Endothelial cell of umbilical vein (primary cell): Measurements from ENCODE around the gene SLCO2A1. TPM values are rescaled to one million over a fixed set of nuclear protein-coding genes. Genes with fewer than 3 reads are reported as not detected.

Experiments
- BruUV-seq: library from RNA; stranded (reverse); fragments of 400-500 nt; replicated peaks from 2 replicates; lab custom pipeline; 2021; lab: Mats Ljungman, UMichigan
- CTCF ChIA-PET: fragments of 300-600, 350-600 bp; sonication (Branson Sonifier 250); formaldehyde crosslinking; loops from one replicate; lab custom pipeline; 2021; ENCODE audit warnings: antibody characterized with exemption, inconsistent platforms; lab: Charles Lee
- POLR2A ChIA-PET: fragments of 300-600, 350-600 bp; sonication (Branson Sonifier 250); formaldehyde crosslinking; loops from one replicate; lab custom pipeline; 2021; ENCODE audit warnings: antibody characterized with exemption, inconsistent platforms; lab: Charles Lee
- DNase-seq: peaks from one replicate; pipeline ENCODE4 v3.0.0-alpha.2; 2011; ENCODE audit warnings: low read depth, low spot score
- FAIRE-seq: peaks from 2 replicates; lab custom pipeline; 2011; peaks lifted over from hg19 to GRCh38; lab: Jason Lieb, UNC
- H2AFZ ChIP-seq: 2 replicates; pipeline ENCODE4 v1.6.0; 2012; ENCODE audit warnings: low read depth, low read length, control low read depth, inconsistent platforms
- H3K27ac ChIP-seq: 2 replicates; pipeline ENCODE4 v1.5.1; 2011; ENCODE audit warnings: low read depth, mild to moderate bottlenecking, control low read depth, low read length, moderate library complexity; ENCODE audit not compliant: insufficient read depth
- H3K27me3 ChIP-seq, 2 experiments: 2 replicates each; pipeline versions ENCODE4 v1.6.0 to v1.6.1; 2011; ENCODE audit warnings: low read length in 2 of 2, mixed read lengths in 1 of 2; ENCODE audit not compliant: control insufficient read depth in 2 of 2, insufficient read depth in 2 of 2
- H3K36me3 ChIP-seq, 2 experiments: 2 replicates in 1 of 2; 3 replicates in 1 of 2; pipeline ENCODE4 v1.5.1; 2011; ENCODE audit warnings: low read length in 2 of 2, mild to moderate bottlenecking in 1 of 2, moderate library complexity in 1 of 2; ENCODE audit not compliant: control insufficient read depth in 2 of 2, insufficient read depth in 2 of 2; ENCODE audit errors: extremely low read depth in 1 of 2
- H3K4me1 ChIP-seq: 3 replicates; pipeline ENCODE4 v1.5.1; 2011; ENCODE audit warnings: mild to moderate bottlenecking, low read length; ENCODE audit not compliant: control insufficient read depth, insufficient read depth; ENCODE audit errors: extremely low read depth
- H3K4me2 ChIP-seq: 2 replicates; pipeline ENCODE4 v1.6.1; 2011; ENCODE audit warnings: low read length, control low read depth, mixed read lengths; ENCODE audit not compliant: insufficient read depth
- H3K4me3 ChIP-seq, 3 experiments: fragments of 200-600 bp in 1 of 3; sonication (generic), shearing (Covaris generic) in 1 of 3; replicated peaks in 1 of 3; 2 replicates each; pipeline ENCODE4 v1.5.1; 2011 to 2016; ENCODE audit warnings: control low read depth in 3 of 3, low read length in 3 of 3, mild to moderate bottlenecking in 2 of 3, inconsistent platforms in 1 of 3, low read depth in 1 of 3, moderate library complexity in 1 of 3; ENCODE audit not compliant: insufficient read depth in 1 of 3
- H3K79me2 ChIP-seq: 2 replicates; pipeline ENCODE4 v1.6.0; 2012; ENCODE audit warnings: low read length, inconsistent platforms; ENCODE audit not compliant: control insufficient read depth, insufficient read depth
- H3K9ac ChIP-seq: replicated peaks from 2 replicates; pipeline ENCODE3; 2011; ENCODE audit warnings: low read length, control low read depth; ENCODE audit not compliant: insufficient read depth; ENCODE audit errors: extremely low read depth
- H3K9me1 ChIP-seq: replicated peaks from 3 replicates; pipeline ENCODE4 v1.6.0; 2011; ENCODE audit warnings: mild to moderate bottlenecking, low read length; ENCODE audit not compliant: control insufficient read depth, insufficient read depth; ENCODE audit errors: extremely low read depth
- H3K9me3 ChIP-seq: replicated peaks from 2 replicates; pipeline ENCODE4 v1.5.1; 2012; ENCODE audit warnings: low read length, inconsistent platforms; ENCODE audit not compliant: control insufficient read depth, insufficient read depth
- H4K20me1 ChIP-seq: replicated peaks from 2 replicates; pipeline ENCODE3; 2011; ENCODE audit warnings: mild to moderate bottlenecking, low read length; ENCODE audit not compliant: control insufficient read depth, insufficient read depth; ENCODE audit errors: extremely low read depth
- EZH2 ChIP-seq: IDR thresholded peaks from 2 replicates; pipeline ENCODE4 v1.6.1; 2012; ENCODE audit warnings: borderline replicate concordance, low read depth, mild to moderate bottlenecking, moderate library complexity, low read length, inconsistent platforms; ENCODE audit not compliant: severe bottlenecking
- FOS ChIP-seq: IDR thresholded peaks from 2 replicates; pipeline ENCODE4 v1.6.1; 2011; ENCODE audit warnings: mild to moderate bottlenecking, low read length, moderate library complexity, borderline replicate concordance; ENCODE audit not compliant: insufficient read depth
- GATA2 ChIP-seq: IDR thresholded peaks from 2 replicates; pipeline ENCODE4 v1.7.0; 2011; ENCODE audit warnings: low read depth, mild to moderate bottlenecking, moderate library complexity, mixed read lengths, low read length; ENCODE audit not compliant: insufficient read length, insufficient read depth
- JUN ChIP-seq: IDR thresholded peaks from 2 replicates; pipeline ENCODE4 v1.6.1; 2011; ENCODE audit warnings: borderline replicate concordance, low read depth; ENCODE audit not compliant: insufficient read length, insufficient read depth
- MYC ChIP-seq: IDR thresholded peaks from one replicate; pipeline ENCODE4 v1.6.1; 2011; ENCODE audit warnings: mild to moderate bottlenecking, low read depth, low read length
- POLR2A ChIP-seq: IDR thresholded peaks from 2 replicates; pipeline ENCODE4 v1.6.1; 2012; ENCODE audit warnings: low read depth, mild to moderate bottlenecking, control low read depth, low read length
- POLR2AphosphoS5 ChIP-seq: IDR thresholded peaks from 2 replicates; pipeline ENCODE4 v1.6.1; 2012; ENCODE audit warnings: low read depth, mild to moderate bottlenecking, control low read depth, low read length, moderate library complexity; ENCODE audit not compliant: insufficient read depth
- dilution Hi-C: fragments of 300-500 bp; cut with MboI; formaldehyde crosslinking; loops from one replicate; pipeline ENCODE4 v1.15.0; 2019; ENCODE audit warnings: low sequenced_read_pairs; ENCODE audit not compliant: extremely low pct_ligation_motif_present
- intact Hi-C: fragments of 100-400 bp; cut with micrococcal nuclease; formaldehyde crosslinking; loops from one replicate; pipeline ENCODE4 v1.10.0; 2022
- polyA plus RNA-seq, 4 experiments: library from polyadenylated mRNA; depleted of rRNA in 3 of 4; stranded (reverse) in 3 of 4; unstranded in 1 of 4; fragments of >200 nt; gene quantifications; 2 replicates each; pipeline versions ENCODE4 v1.2.1 to v1.2.3, GENCODE V29; 2011 to 2012; ENCODE audit warnings: missing spikeins in 1 of 4
- total RNA-seq: library from RNA; stranded (reverse); gene quantifications from 2 replicates; pipeline ENCODE4 v1.2.3, GENCODE V29; 2021
- TF ChIP-seq, protein P1 (sequence below), 2 donors: IDR thresholded peaks; 1 replicate in 1 of 2; 2 replicates in 1 of 2; pipeline ENCODE4 v1.5.1; 2011; ENCODE audit warnings: low read length in 2 of 2, mild to moderate bottlenecking in 2 of 2, moderate library complexity in 2 of 2, control low read depth in 1 of 2, inconsistent platforms in 1 of 2, low read depth in 1 of 2; ENCODE audit not compliant: insufficient read depth in 1 of 2; ENCODE audit errors: extremely low read depth in 1 of 2
- TF ChIP-seq, protein P2 (sequence below): IDR thresholded peaks from 2 replicates; pipeline ENCODE4 v1.6.1; 2011; ENCODE audit not compliant: insufficient read depth, insufficient read length

Gene SLCO2A1
- total and polyA plus RNA-seq, 2 donors (not counting 3 experiments of a cell fraction or from before 2014, with no cell fraction given): 1.4 to 11.9 TPM

DNA sequence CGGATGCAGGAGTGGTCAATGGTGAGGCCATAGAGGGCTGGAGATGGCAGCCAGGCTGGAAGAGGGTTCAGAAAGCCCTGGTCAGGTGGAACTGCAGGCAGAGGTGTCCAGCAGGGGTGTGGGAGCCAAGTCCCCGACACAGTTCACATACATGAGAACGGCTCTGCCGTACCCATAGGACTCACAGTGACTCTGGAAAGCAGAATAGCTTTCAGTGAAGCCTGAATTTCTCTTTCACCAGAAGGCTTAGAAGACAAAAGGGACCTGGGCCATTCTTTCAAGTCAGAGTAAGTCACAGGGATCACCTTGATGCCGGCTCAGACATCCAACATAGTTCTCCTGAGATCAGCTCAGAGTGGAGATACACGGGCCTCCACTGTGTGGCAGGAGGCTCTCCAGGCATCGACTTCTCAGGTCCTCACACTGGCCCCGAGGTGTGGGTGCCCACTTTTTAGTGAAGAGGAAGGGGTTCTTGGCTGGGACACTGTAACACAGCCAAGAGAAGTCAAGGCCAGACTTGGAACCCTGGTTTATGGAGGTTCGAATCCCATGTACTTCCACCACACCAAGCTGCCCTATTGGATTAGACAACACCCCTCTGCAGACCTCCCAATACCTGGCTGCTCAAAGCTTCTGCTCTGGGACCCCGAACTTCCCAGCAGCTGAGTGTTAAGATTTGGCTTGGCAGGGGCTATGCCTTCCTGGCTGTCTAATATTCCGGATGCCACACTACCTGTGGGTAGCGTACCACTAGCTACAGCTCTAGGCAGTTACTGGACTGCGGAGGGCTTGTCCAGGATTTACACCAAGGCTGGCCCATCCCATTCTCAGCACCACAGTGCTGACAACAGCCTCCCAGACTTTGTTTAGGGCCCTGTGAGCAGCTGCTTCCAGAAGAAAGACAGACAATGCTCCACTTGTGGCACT lies 93.6 kb downstream of the SLCO2A1 start:
- no peak overlapping the region for H2AFZ ChIP-seq
- no peak for TF ChIP-seq POLR2AphosphoS5
- TF ChIP-seq, protein P1, sequence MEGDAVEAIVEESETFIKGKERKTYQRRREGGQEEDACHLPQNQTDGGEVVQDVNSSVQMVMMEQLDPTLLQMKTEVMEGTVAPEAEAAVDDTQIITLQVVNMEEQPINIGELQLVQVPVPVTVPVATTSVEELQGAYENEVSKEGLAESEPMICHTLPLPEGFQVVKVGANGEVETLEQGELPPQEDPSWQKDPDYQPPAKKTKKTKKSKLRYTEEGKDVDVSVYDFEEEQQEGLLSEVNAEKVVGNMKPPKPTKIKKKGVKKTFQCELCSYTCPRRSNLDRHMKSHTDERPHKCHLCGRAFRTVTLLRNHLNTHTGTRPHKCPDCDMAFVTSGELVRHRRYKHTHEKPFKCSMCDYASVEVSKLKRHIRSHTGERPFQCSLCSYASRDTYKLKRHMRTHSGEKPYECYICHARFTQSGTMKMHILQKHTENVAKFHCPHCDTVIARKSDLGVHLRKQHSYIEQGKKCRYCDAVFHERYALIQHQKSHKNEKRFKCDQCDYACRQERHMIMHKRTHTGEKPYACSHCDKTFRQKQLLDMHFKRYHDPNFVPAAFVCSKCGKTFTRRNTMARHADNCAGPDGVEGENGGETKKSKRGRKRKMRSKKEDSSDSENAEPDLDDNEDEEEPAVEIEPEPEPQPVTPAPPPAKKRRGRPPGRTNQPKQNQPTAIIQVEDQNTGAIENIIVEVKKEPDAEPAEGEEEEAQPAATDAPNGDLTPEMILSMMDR (IDR thresholded peaks at IDR 0.05; ENCODE audit: extremely low read depth in 1 of 2, insufficient read depth in 1 of 2, low read depth in 1 of 2, low read length in 2 of 2): no peak
- no peak for TF ChIP-seq GATA2
- TF ChIP-seq FOS: no peak
- no peak for TF ChIP-seq EZH2
- TF ChIP-seq MYC: no peak
- TF ChIP-seq, protein P2, sequence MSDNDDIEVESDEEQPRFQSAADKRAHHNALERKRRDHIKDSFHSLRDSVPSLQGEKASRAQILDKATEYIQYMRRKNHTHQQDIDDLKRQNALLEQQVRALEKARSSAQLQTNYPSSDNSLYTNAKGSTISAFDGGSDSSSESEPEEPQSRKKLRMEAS: no peak
- TF ChIP-seq POLR2A: no peak
- TF ChIP-seq JUN: no peak
- no peaks in the 10 kb centered on the region for H3K9me3 ChIP-seq
- DNase-seq: no peak
- H3K27me3 ChIP-seq: no peaks in the 10 kb centered on the region
- H3K4me2 ChIP-seq: no peak overlapping the region
- H3K36me3 ChIP-seq: no peaks in the 10 kb centered on the region
- no peaks in the 10 kb centered on the region for H3K9me1 ChIP-seq
- no TSS peak for BruUV-seq
- H3K9ac ChIP-seq: no peak overlapping the region
- dilution Hi-C loops (loop anchor here (25.0 kb wide), 1 partner anchor 276 kb away; no protein-coding TSS in a partner anchor), intact Hi-C loops (no loop called here)
- no peak overlapping the region for H3K4me3 ChIP-seq
- H3K79me2 ChIP-seq: no peaks in the 10 kb centered on the region
- FAIRE-seq: no peak
- no peaks in the 10 kb centered on the region for H4K20me1 ChIP-seq
- POLR2A ChIA-PET: no interaction called here
- CTCF ChIA-PET: interaction anchor here (0.9 to 8.6 kb wide), 4 partner anchors 10 to 276 kb away, joined by 3 to 82 read pairs (median 3); no protein-coding TSS in a partner anchor
- no peak overlapping the region for H3K27ac ChIP-seq
- H3K4me1 ChIP-seq: peaks cover under 1% of the 10 kb centered on the region
